GM12865 (cell line): Measurements from ENCODE around the gene RTN3.
"Not testable (repeated sequence)": the region's sequence is repeated elsewhere in the genome, so short reads cannot be mapped to it uniquely, and the experiment has no call there.

Source experiments
- DNase-seq: peaks from one replicate; pipeline ENCODE4 v3.0.0; 2010; ENCODE audit warnings: low read depth
- H3K4me3 ChIP-seq: 2 replicates; pipeline ENCODE4 v1.5.1; 2011; ENCODE audit warnings: mild to moderate bottlenecking, low read depth, low read length, control low read depth
- CTCF ChIP-seq: IDR thresholded peaks from 2 replicates; pipeline ENCODE4 v1.5.1; 2011; ENCODE audit warnings: low read length, control low read depth, low read depth, inconsistent platforms; ENCODE audit not compliant: insufficient read depth; ENCODE audit errors: missing control alignments

Gene RTN3

DNA sequence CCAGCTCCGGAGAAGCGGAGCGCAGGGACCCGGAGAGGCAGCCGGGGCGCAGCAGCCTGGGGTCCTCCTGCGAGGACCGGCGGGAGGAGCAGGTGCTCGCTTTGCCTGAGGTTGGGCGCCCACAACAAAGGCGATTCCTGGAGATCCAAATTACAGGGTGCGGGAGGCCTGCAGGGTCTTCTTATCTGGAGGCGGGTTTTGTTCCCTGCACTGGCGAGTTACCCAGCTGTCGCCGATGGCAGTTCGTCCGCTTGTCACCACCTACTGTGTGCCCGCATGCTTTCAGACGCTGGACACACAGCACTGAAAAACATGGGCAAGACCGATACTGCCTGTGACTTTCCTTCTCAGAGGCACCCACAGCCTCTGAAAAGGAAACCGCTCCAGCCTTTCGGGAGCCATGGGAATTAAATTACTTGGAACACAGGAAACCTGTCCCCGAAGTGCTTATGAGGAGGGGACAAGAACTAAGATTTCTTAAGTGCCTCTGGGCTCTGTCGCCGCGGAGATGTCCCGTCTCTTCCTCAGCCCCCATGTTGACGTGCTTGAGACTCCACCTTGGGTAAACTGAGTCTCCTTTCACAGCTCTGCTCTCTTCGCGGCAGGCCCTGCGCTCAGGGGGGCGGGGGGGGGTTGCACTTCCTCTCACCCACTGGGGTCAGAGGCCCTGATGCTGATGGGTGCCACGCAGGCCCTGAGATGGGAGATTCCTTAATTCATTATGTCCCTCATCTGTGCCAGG, 88.6 kb downstream of the RTN3 start:
- H3K4me3 ChIP-seq = no peak overlapping the region
- DNase-seq = no peak
- TF ChIP-seq CTCF = no peak

DNA sequence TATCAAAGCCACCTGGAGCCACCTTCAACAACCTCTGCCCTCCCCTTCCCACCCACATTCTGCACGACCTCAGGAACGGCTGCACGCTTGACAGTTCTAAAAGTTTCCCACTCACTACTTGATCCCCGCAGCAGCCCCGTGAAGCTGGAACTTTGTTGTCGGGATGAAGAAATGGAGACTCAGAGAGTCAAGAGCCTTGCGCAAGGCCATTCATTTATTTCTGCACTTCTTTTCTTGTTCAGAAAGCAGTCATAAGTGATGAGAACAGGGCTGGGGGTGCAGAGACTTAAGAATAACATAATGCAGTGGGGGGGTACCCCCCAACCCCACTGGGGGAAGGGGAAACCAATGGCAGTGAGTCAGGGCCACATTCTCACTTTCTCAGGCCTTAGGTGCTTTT, 89.5 kb downstream of the RTN3 start:
- no peak overlapping the region for H3K4me3 ChIP-seq
- TF ChIP-seq CTCF = no peak
- DNase-seq = no peak

GRCh38 chr11:63771741-63772318, 90.5 kb downstream of the RTN3 start:
- not testable (repeated sequence) for DNase-seq, H3K4me3 ChIP-seq

GRCh38 chr11:63775191-63775590, 93.9 kb downstream of the RTN3 start:
- TF ChIP-seq CTCF = no peak
- H3K4me3 ChIP-seq = no peak overlapping the region

DNA sequence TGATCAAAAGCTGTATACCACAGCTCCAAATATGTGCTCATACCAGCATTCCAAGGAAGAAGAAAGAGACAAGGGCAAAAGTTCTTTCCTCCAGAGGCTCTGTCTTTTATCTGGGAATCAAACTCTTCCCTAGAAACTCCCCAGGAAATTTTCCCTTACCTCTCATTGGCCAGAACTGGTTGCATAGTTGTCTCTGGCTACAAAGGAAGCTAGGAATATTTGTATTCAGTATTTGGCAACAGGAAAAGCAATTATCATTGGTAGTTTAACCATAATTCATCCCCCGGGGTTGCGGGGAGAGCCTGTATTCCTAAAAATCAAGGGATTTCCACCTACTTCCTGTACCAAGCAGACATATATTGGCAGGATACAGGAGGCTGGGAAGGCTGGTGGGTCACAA, 97.7 kb downstream of the RTN3 start:
- no peak for DNase-seq
- no peak for TF ChIP-seq CTCF
- no peak overlapping the region for H3K4me3 ChIP-seq

More at GRCh38 chr11:63775191-63775590, 93.9 kb downstream of the RTN3 start:
- DNase-seq = no peak

DNA sequence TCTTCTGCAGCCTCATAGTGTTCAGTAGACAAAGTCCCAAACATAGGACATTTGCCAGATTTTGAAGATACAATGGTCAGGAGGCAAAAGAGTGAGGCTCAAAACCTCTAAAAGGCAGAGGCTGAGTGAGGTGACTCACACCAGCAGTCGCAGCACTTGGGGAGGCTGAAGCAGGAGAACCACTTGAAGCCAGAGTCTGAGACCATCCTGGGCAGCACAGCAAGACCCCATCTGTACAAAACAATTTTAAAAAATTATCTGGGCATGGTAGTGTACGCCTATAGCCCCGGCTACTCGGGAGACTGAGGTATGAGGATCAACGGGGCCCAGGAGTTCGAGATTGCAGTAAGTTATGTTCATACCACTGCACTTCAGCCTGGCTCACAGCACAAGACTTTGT, 101.4 kb downstream of the RTN3 start:
- DNase-seq = no peak
- H3K4me3 ChIP-seq = no peak overlapping the region
- TF ChIP-seq CTCF = no peak

GRCh38 chr11:63783925-63784592, 102.8 kb downstream of the RTN3 start:
- H3K4me3 ChIP-seq = no peak overlapping the region
- DNase-seq = no peak
- no peak for TF ChIP-seq CTCF
